NCI-H2196 treated with DMSO at 0.1 percent for 48 hours (cell line): ENCODE data around the gene APOC4.
"Not testable (repeated sequence)": the region's sequence is repeated elsewhere in the genome, so short reads cannot be mapped to it uniquely, and the experiment has no call there.

Experiments used
- DNase-seq: peaks from one replicate; lab custom pipeline; 2025; ENCODE audit not compliant: unreplicated experiment; lab: John Stamatoyannopoulos, UW

The APOC4 gene

DNA sequence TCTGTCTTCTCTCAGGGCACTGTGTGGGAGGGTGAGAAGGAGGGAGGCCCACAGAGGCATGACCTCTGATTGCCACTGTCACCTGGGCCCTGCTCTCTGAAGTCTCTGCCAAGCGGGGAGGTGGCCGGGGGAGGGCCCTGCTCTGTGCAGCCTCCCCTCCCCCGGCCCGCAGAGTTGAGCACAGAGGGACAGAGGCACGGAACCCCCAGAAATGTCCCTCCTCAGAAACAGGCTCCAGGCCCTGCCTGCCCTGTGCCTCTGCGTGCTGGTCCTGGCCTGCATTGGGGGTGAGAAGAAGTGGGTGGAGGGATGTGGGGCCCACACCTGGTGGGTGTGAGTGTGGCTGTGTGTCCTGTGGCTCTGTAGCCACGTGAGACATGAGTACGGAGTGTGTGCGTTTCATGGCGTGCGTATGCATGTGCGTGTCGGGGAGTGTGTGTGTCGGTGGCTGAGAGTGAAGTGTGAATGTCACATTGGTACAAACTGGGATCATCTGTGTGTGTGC lies at the start of gene APOC4:
Gene APOC4 (plus strand): TSS at position 171 of the 505 bp plus-strand sequence. CDS start 41 bp downstream, at position 212.
- no peak for DNase-seq

DNA sequence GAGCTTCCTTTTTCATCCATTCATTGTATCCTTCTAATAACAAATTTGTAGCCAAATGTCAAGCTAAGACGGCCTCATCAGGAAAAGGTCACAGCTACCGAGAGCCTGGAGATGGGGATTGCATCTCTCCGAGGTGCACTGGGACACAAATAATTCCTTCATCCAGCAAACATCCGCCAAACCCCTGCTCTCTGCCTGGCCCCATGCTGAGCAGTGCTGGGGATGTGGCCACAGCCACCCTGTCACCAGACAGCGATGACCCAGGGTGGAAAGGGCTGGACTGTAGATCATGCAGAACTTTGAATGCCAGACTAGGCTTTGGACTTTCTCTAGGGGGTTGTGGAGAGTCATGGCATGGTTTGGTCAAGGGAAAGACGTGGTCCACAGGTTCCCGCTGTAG lies 49.1 kb upstream of the APOC4 start:
- no peak for DNase-seq

DNA sequence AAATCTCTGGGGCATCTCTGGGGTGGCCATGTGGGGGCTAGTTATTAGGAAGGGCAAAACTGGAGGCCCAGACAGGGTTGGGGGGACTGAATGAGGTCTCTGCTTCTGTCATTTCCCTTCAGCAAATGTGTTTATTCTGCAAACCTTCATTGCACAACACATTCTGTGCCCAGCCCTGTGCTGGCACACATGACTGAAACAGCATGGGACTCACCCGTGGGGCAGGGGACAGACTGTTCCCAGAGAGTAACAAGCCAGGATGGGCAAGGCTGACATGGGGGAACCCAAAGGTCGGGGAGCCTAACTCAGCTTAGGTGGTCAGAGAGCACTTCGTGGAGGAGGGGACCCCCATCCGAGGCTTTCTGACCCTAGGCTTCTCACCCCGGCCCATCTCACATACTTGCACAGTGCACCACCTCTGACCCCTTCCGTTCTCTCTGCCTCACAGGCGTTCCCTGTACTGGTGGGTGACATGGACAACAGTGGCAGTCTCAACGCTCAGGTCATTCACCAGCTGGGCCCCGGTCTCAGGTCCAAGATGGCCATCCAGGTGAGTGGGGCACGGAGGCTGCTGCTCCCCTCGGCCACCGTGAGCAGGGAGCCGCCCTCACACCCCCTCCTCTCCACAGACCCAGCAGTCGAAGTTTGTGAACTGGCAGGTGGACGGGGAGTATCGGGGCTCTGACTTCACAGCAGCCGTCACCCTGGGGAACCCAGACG lies 48.5 kb upstream of the APOC4 start:
- DNase-seq = no peak

DNA sequence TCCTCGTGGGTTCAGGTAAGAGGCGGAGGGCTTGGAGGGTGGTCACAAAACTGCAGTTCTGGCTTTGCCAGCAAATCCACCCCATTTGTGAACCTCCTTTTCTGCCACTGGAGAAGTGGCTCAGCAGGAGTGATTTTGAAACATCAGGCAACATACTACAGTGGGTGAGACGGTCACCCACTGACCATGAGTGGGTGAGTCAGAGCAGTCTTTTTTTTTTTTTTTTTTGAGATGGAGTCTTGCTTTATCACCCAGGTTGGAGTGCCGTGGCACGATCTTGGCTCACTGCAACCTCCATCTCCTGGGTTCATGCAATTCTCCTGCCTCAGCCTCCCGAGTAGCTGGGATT lies 48.0 kb upstream of the APOC4 start:
- DNase-seq = no peak

DNA sequence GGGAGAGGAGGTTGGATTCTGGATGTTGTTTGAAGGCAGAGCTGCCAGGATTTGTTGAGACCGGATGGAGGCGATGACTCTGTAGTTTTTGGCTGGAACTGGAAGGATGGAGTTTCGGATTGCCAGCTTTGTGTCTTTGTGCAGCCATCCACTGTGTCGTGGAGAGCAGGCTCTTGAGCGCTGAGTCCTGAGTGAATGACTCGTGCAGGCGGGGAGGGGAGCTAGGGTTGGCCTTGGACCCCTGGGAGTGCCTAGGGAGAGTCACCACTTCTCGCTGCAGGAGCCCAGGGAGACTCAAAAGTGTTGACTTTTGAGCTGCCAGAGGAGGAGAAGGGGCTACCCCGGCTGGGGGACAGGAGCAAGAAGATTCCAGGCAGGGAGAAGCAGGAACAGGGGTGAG lies 47.1 kb upstream of the APOC4 start:
- no peak for DNase-seq

GRCh38 chr19:44897835-44898234 lies 44.2 kb upstream of the APOC4 start:
- DNase-seq = no peak

GRCh38 chr19:44900328-44901244 lies 41.5 kb upstream of the APOC4 start:
- DNase-seq = no peak

DNA sequence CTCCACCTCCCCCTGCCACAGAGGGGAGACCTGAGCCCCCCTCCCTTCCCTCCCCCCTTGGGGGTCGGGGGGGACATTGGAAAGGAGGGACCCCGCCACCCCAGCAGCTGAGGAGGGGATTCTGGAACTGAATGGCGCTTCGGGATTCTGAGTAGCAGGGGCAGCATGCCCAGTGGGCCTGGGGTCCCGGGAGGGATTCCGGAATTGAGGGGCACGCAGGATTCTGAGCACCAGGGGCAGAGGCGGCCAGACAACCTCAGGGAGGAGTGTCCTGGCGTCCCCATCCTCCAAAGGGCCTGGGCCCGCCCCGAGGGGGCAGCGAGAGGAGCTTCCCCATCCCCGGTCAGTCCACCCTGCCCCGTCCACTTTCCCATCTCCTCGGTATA lies 38.8 kb upstream of the APOC4 start:
- DNase-seq = no peak

GRCh38 chr19:44903602-44904425 lies 38.2 kb upstream of the APOC4 start:
- peak; percentile 2 for DNase-seq

GRCh38 chr19:44904426-44904994 lies 37.5 kb upstream of the APOC4 start:
- no peak for DNase-seq

GRCh38 chr19:44905437-44906160 lies 36.4 kb upstream of the APOC4 start, which contains the start of gene APOE:
APOE (plus strand) TSS chr19:44905796; CDS start chr19:44906625, 829 bp downstream.
- DNase-seq = no peak

GRCh38 chr19:44907613-44908012 lies 34.4 kb upstream of the APOC4 start:
- DNase-seq = no peak

DNA sequence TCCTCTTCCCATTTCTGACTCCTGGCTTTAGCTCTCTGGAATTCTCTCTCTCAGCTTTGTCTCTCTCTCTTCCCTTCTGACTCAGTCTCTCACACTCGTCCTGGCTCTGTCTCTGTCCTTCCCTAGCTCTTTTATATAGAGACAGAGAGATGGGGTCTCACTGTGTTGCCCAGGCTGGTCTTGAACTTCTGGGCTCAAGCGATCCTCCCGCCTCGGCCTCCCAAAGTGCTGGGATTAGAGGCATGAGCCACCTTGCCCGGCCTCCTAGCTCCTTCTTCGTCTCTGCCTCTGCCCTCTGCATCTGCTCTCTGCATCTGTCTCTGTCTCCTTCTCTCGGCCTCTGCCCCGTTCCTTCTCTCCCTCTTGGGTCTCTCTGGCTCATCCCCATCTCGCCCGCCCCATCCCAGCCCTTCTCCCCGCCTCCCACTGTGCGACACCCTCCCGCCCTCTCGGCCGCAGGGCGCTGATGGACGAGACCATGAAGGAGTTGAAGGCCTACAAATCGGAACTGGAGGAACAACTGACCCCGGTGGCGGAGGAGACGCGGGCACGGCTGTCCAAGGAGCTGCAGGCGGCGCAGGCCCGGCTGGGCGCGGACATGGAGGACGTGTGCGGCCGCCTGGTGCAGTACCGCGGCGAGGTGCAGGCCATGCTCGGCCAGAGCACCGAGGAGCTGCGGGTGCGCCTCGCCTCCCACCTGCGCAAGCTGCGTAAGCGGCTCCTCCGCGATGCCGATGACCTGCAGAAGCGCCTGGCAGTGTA lies 33.8 kb upstream of the APOC4 start:
- no peak for DNase-seq

- no peak for DNase-seq
Observed at GRCh38 chr19:44908836-44909261, 33.2 kb upstream of the APOC4 start.

DNA sequence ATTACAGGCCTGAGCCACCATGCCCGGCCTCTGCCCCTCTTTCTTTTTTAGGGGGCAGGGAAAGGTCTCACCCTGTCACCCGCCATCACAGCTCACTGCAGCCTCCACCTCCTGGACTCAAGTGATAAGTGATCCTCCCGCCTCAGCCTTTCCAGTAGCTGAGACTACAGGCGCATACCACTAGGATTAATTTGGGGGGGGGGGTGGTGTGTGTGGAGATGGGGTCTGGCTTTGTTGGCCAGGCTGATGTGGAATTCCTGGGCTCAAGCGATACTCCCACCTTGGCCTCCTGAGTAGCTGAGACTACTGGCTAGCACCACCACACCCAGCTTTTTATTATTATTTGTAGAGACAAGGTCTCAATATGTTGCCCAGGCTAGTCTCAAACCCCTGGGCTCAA lies 32.3 kb upstream of the APOC4 start:
- no peak for DNase-seq

DNA sequence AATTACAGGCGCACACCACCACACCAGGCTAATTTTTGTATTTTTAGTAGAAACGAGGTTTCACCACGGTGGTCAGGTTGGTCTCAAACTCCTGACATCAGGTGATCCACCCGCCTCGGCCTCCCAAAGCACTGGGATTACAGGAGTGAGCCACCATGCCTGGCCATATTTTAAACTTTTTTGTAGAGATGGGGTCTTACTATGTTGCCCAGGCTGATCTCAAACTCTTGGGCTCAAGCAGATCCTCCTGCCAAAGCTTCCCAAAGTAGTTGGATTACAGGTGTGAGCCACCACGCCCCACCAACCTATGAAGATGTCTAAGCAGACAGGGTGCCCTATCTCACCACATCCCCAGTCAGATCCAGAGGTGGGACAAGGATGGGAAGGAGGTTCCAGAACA lies 30.1 kb upstream of the APOC4 start:
- DNase-seq = not testable (repeated sequence)

GRCh38 chr19:44912854-44913253 lies 29.2 kb upstream of the APOC4 start:
- DNase-seq = no peak

- not testable (repeated sequence) for DNase-seq
Observed at GRCh38 chr19:44913512-44914432, 28.3 kb upstream of the APOC4 start.
